Activated T-cell treated with anti-CD3 and anti-CD28 coated beads for 48 hours (primary cell): Measurements from ENCODE around the gene POLN.

Experiments used
- DNase-seq: peaks from one replicate; pipeline ENCODE4 v3.0.0-alpha.2; 2020; ENCODE audit warnings: low read depth

The POLN gene

DNA sequence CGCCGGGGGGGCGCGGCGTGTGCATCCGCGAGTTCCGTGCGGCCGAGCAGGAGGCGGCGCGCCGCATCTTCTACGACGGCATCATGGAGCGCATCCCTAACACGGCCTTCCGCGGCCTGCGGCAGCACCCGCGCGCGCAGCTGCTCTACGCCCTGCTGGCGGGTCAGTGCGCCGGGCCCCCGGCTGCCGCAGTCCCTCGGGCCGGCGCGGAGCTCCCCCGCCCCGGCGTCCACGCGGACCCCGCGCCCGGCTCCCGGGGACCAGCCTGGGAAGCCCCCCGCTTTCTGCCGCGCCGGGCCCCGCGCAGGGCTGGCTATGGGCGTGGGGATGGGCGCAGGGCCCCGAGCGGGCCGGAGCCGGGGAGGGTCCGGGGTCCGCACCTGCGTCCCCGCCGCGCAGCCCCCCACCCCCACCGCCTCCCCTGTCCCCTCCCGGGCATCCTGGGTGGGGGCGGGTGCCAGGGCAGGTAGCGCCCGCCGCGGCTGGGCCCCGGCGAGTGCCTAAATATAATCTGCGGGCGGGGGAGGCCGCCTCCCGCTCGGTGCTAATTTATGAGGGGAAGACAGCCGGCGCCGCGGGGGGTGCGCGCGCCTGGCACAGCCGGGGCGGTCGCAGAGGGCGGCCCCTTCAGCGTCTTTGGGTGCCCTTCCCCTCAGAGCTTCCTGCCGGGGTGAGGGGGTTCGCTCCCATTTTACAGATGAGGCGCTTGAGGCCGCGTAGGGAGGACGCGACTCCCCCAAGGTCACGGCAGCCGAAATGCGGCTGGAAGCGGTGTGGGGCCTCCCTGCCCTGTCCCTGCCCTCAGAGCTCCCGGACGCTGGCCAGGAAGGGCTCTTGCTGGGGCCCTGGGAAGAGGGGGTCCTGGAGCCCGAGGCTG lies 182.0 kb downstream of the POLN start:
- no peak for DNase-seq

DNA sequence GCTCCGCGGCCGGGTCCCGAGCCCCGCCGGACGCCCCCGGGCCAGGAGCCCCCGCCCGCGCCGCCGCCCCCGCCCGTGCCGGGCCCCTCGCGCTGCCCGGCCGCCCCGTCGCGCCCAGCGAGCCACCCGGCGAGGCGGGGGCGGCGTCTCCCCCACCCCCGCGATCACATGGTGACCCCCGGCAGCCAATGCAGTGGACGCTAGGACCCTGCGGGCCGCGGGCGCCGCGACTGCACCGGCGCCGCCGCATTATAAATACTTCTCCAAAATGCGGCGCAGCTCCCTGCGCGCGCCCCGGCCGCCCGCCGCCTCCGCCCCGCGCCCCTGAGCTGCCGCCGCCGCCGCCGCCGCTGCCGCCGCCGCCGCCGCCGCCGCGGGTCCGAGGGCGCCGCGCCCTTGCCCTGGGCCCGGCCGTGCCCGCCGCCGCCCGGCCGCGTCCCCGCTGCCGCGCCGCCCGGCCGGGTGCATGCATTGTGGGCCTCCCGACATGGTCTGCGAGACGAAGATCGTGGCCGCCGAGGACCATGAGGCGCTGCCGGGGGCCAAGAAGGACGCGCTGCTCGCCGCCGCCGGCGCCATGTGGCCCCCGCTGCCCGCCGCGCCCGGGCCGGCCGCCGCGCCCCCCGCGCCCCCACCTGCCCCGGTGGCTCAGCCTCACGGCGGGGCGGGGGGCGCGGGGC lies 182.7 kb downstream of the POLN start, which contains the start of gene NAT8L:
TSS of gene NAT8L (plus strand) at position 282 of the 680 bp plus-strand sequence. CDS start at position 467, 185 bp downstream.
- no peak for DNase-seq

DNA sequence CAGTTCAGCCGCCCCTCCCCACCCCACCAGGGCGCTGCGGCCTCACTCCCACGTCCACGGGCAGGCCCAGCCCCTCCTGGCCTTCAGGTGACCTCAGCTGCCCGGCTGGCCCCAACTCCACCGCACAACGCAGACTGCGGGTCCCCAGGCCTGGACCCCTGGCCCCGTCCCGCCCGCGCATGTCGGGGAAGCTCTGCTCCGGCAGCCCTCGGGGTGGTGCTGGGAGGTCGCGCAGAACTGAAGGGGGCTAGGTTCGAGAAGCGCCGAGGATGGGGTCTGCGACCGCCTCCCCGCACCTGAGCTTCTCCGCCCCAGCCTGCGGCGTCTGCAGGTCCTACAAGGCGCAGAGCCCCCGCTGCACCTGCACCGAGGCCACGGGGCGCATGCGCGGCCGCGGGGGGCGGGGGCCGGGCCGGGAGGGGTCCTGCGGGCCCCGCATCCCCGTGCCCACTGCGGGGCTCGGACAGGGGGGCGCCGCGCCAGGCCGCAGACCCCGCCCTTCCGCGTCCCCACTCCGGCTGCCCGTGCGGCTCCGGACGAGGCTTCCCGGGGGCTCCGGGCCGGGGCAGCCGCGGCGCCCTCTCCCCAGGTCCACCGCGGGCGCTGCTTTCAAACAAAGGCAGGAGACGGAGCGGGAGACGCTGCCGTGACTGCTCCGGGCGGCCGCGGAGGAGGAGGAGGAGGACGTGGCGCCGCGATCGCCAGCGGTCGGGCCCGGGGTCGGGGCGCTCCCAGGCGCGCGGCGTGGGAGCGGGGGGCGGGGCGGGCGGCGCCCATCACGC lies 183.5 kb downstream of the POLN start:
- DNase-seq, result no peak

DNA sequence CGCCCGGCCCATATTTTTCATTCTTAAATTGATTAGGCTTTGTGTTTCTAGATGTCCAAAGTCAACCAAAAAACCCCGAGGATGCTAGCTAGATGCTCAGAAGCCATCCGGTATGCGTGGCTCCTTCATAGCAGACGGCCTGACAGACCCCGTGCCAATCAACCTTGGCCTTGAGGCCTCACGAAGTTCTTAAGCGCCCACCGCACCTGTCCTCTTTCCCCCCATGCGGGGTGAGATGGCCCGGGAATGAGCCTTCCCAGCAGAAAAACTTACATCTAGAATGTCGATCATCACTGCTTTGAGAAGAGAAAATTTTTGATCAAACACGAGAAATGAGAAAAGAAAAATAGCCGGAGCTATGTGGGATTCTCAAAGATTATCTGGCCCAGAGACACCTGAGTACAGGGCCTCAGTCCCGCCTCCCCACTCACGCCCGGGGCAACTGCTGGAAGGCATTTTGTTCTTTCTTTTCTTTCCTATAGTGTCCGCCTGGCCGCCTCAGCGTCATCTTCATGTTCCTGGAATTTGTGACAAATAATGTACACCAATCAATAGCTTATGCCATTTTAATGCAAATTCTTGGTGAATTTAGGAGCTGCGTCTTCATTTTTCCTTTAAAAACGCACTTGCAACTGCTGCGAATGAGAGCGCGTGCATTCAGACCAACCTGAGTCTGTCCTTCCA lies 184.4 kb downstream of the POLN start:
- DNase-seq, result no peak

DNA sequence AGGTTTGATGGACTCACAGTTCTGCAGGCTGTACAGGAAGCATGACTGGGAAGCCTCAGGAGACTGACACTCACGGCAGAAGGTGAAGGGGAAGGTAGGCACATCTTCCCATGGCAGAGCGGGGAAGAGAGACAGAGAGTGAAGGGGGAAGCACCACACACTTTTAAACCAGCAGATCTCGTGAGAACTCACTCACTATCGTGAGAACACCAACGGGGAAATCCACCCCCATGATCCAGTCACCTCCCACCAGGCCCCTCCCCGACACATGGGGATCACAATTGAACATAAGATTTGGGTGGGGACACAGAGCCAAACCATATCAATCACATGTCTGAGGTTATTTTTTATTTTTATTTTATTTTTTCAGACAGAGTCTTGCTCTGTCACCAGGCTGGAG lies 187.7 kb downstream of the POLN start:
- DNase-seq, result no peak

DNA sequence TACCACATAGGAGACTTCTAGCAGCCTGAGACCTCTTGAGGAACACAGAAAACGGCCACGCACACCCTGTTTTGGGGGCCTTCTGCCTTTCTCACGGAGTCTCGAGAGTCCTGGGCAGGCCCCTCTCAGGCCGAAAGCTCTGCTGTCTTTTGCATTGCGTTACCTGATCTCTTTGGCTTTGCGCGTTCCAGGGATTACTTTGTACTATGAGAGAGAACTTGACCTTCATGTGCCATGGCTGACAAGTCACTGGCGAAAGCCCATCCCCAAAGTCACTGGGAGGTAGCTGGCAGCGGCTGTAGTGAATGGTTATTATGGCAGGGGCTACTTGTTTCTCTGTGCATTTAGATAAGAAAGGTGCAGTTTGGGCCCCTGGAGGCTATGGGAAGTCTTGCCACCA lies 190.8 kb downstream of the POLN start:
- no peak for DNase-seq

DNA sequence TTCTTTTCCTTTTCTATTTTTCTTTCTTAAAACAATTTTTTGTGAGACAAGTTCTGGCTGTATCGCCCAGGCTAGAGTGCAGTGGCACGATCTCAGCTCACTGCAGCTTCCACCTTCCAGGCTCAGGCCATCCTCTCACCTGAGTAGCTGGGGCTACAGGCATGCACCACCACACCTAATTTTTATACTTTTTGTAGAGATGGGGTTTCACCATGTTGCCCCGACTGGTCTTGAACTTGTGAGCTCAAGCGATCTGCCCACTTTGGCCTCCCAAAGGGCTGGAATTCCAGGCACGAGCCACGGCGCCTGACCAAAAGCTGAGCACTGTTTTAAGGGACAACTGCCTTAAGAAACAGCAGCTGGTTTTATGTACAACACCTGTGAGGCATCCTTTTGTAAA lies 192.1 kb downstream of the POLN start:
- no peak for DNase-seq

DNA sequence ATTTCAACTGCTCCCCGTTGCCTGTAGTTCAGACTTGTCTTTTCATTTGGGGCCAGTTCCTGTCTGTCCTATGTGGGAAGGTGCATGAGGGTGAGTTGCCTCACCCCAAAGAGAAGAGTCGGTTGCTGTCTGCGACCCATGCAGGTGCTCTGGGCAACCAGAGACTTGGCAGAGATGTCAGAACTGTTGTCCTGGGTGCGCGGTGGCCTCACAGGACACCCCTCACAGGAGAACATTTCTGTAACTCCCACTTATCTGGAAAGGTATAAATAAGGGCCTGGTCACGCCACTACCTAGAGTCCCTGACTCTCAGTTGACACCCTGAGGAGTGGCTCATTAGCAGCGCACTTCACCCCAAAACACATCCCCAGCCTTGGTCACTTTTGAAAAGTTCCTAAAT lies 192.5 kb downstream of the POLN start:
- DNase-seq, result no peak

DNA sequence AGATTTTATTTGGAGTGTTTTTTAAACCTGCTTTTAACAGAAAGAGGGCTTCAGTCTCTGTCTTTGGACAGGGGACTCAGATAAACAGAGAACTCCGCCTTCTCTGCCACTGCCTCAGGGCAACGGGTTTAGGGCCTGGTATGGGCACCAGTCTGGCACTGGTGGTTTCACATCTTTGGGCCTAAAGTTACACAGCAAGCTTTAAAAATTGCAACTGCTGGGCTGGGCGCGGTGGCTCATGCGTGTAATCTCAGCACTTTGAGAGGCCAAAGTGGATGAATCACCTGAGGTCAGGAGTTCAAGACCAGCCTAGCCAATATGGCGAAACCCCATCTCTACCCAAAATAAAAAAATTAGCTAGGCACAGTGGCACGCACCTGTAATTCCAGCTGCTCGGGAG lies 193.1 kb downstream of the POLN start:
- DNase-seq, result no peak

DNA sequence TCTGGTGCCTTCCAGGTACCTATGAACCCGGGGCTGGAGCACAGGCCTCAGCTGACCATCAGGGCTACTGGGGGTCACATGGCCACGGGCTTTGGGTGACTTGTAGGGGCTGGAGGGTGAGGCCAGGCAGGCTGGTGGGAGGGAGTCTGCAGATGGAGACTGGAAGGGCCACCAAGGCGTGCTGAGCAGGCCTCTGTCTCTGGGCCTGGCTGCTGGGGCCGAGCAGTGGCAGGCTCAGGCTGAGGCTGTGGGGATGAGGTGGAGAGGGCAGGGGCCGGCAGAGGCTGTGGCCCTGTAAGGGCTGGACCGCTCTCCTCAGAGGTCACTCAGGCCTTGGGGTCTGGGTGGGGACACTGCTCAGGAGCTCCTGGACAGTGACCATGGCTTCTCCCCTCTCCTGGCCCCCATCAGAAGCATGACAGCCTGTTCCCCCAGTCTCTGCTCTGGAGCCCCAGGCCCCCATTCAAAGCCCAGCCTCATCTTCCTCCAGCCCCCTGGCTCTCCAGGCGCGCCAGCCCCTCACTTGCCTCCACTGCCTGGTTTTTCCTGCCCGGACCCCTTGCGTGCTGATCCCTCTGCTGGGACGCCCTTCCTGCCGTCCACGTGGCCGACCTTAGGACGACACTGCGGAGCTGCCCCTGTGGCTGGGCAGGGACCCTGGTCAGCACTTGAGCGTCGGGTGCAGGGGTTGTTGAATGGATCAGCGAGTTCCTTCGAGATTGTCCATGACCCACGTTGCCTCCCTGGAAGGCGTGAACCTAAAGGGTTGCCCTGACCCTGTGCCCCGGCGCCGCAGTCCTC lies 193.9 kb downstream of the POLN start:
- DNase-seq, result no peak

DNA sequence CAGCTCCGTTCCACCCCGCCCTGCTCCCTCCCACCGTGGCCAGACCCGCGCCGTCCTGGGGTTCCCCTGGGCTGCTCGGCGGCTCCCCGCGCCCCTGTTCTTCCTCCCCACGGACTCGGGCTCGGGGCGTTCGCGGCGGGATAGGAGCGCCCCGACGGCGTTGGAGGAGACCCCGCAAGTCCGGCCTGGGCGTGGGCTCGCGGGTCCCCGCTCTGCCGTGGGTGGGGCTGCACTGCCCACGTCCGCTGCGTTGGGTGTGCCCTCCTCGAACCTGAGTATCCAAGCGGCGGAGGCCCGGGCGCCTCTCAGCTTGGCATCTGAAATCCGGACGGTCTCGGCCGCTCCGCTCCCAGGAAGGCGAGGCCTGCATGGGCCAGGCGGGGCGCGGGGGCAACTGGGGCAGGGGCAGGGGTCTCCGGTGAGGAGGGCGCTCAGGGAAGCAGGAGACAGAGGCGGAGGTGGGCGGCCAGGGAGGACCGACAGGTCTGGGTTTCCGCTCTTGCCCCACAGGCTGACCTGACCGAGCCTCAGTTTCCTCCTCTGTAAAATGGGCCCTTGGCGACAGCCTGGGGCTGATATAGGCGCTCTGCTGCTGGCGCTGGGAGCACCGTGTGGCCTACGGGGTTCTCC lies 194.8 kb downstream of the POLN start:
- no peak for DNase-seq

DNA sequence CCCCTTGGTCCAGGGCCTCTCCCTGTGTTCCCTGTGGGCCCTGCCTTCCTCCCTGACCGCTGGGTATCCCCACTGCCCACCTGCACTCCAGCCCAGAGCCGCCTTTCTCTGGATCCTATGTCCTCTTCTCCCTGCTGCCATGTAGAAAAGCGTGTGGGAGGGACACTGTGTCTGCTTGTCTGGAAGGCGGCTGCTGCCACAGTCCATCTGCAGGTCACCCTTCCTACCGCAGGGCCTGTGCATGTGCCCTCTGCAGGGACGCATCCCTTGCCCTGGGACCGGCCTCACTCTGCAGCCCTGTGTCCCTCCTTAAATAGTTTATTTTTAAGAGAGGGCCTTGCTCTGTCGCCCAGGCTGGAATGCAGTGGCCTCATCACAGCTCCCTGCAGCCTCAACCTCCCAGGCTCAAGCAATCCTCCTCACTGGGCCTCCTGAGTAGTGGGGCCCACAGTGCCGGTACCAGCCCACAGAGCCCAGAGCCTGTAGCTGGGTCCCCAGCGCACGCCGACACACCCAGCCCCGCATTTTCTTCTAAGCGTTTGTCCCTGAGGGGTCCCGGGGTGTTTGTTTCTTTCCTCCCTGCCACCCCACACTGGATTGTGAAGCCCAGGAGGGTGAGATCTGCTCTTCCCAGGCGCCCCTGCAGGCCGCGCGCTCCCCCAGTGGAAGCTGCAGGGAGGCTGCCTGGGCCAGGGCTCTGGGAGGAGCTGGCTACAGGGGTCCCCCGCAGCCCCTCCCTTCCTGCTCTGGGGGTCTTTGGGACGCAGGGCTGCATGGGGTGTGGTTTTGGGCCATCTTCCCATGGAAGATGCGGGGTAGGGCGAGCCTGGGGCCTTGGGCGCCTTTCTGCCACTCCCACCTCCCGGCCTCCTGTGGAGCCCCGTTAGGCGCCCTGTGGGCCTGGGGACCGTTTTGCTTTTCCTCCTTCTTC lies 195.6 kb downstream of the POLN start:
- no peak for DNase-seq

DNA sequence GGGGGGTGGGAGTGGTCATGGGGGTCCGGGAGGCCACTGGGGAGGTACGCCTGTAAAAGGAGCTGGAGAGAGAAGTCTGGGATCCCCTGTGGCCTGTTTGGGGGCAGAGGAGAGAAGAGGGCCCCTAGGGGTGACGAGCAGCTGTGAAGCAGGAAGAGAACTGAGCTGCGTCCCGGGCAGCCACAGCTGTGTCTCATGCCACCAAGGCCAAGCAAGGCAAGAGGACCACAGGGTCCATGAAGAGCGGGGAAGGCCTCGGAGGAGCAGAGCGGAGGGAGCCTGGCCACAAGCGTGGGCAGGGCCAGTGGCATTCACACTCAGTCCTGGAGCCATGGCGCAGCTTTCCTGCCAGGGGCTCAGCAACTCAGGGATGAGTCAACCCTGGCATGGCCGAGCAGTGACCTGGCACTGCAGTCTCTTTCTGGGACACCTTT lies 196.4 kb downstream of the POLN start:
- DNase-seq, result no peak

DNA sequence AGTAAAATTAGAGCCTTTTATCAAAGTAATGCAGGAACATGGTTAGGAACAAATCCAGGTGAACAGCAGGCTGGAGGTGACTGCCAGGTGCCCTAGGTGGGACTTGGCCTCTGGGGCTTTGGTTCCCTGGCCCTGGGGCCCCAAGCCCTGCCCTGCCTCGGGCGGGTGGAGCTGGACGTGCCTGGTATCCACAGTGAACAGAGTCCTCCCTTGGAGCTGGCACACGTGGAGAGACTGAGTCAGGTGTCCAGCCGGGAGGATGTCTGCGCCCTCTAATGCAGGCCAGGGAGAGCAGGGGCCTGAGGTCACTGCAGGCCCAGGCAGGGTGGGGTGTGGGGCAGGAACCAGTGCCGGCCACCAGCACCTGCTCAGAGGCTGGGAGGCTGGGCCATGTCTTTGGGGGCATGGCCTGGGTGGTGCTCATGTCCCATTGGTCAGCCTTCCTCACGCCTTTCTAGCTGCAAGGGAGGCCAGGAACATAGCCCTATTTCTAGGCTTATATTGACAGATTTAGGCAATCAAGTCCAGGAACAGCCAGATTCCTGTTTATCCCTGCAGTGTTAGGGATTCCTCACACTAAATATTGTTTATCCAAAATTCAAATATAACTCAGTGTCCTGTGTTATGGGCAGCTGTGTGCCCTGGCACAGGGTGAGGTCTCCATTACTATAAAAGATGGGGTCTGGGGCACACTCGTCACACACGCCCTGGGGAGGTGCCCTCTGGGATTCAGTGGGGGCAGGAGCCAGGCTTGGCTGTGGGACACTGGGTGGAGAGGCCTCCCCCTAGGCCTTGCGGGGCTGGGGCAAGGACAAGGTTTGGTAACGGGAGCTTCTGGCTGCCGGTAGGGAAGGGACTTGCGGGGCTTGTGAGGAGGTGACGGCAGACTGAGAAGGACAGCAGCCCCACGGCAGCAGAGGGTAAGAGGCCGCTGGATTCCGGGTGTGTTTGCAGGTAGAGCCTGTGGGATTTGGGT lies 197.1 kb downstream of the POLN start:
- no peak for DNase-seq

DNA sequence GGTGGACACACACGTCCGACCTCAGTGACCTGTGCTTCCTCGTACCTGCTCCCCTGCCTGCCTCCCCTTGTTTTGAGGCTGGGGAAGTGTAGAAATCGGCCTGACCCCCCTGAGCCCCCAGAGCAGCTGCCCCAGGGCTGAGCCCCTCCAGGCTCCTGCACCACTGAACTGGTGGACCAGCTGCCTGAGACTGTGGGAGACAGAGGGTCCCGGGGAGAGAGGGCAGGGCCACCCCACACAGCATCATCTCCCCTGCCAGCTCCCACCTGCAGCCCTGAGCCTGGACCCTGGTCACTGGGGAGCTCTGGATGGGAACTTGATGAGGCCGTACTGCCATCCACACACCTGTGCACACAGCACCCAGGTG lies 197.8 kb downstream of the POLN start:
- no peak for DNase-seq

DNA sequence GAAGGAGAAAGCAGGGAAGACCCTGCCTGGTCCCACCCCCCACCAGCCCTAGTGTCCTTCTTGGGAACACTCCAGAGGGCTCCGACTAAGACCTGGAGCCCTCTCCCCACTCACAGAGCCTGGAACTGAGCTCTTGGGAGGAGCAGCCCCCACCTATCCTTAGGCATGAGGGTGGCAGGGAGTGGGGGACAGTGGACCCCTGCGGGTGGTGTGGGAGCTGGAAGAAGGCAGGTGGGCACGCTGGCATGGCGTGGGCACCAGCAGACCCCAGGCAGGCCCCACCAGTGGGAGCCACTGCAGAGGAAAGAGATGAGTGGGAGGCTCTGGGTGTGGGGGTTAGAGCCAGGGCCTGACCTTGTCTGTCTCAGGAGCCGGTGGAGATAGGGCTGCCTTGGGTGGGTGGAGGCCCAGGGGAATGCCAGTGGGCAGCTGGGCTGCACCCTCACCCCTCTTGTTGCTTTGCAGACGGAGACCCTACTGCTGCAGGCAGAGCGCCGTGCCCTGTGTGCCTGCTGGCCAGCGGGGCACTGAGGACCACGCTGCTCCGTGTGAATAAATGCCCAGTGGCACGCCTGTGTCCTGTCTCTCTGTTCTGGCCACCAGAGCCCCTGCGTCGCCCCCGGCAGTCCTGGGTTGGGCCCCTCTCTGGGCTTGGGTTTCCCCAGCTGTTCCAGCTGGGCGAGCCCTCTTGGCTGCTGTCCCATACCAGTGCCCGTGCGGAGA lies 198.4 kb downstream of the POLN start:
- DNase-seq, result no peak

DNA sequence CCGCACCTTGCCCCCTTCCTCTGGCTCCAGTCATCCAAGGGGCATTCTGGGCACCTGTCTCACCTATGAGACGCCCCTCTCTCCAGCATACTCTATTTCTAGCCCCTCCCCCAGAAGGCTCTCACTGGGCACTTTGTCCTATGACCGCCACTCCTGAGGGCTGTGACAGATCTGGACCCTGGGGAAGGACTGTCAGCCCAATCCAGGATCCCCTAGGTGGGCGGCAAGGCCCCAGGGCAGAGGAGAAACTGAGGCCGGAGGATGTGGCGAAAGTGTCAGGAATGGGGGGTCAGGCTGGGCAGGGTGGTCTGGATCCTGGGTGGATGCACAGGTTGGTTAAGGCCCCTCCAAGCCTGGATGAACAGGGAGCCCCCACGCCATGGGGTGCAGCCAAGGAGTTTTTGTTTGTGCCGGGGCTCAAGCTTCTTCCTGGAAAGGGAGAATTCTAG lies 198.9 kb downstream of the POLN start:
- DNase-seq, result no peak
